ENCODE measurements around the gene SVIL. TPM values are rescaled to one million over a fixed set of nuclear protein-coding genes. Genes with fewer than 3 reads are reported as not detected.
"Not testable (repeated sequence)": the region's sequence is repeated elsewhere in the genome, so short reads cannot be mapped to it uniquely, and the experiment has no call there.

The SVIL gene
- total RNA-seq, 2 experiments from 2014 or later: 9.4 to 12.0 TPM

DNA sequence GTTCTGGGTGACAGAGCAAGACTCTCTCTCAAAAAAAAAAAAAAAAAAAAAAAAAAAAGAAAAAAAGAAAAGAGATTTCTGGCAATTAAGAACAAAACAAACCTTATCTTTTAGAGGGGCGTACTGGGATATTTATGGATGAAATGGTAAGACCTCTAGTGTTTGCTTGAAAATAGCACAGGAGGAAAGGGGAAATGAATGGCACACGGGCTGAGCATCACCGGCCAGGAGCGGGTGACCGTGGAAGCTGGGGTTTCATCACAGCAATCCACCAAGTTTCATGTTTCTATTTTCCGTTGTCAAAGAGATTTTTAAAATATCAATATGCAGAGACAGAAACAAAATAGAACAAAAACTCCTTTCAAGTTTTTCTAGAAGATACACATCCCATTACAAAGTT is 105.6 kb downstream of the SVIL start:
- intact Hi-C loops (cut with micrococcal nuclease): no loop called here
- Mint-ChIP-seq H3K27me3 (no peaks in the 10 kb centered on the region), H3K4me1 (ENCODE audit: low read depth) (no peaks in the 10 kb centered on the region), H3K9me3 (no peaks in the 10 kb centered on the region), H3K4me3 (no peak overlapping the region), H3K27ac (no peak overlapping the region), H3K36me3 (peaks cover 12% of the 10 kb centered on the region)
- POLR2A ChIA-PET: no interaction called here
- CTCF ChIA-PET: interaction anchor here (1.1 kb wide), 1 partner anchor 136 kb away, joined by 3 read pairs; no protein-coding TSS in a partner anchor
- DNase-seq: no peak

DNA sequence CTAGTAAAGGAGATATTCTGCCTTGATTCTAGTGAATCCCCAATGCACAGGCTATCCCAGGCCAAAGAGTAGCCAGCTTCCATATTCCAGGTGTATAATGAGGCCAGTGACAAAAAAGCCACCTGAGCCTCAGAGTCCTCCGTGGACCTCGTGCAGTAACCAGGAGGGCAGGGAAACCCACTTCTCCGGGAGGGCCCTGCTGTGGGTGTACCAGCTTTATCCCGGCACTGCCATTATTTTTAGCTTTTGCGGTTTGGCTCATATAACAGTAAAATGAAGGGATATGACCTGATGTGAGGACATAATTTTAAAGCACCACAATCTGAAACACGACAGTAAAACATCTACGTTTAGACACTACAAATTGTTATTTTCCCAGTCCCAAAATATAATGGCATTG is 109.0 kb downstream of the SVIL start:
- Mint-ChIP-seq H3K27me3 (no peaks in the 10 kb centered on the region), H3K27ac (no peak overlapping the region), H3K36me3 (peaks cover 20% of the 10 kb centered on the region), H3K4me3 (no peak overlapping the region), H3K9me3 (no peaks in the 10 kb centered on the region), H3K4me1 (ENCODE audit: low read depth) (no peaks in the 10 kb centered on the region)
- POLR2A ChIA-PET: no interaction called here
- intact Hi-C loops (cut with micrococcal nuclease): no loop called here
- CTCF ChIA-PET: interaction anchor here (0.6 to 2.5 kb wide), 5 partner anchors 11 to 163 kb away, joined by 3 to 14 read pairs (median 3); no protein-coding TSS in a partner anchor
- DNase-seq: no peak

DNA sequence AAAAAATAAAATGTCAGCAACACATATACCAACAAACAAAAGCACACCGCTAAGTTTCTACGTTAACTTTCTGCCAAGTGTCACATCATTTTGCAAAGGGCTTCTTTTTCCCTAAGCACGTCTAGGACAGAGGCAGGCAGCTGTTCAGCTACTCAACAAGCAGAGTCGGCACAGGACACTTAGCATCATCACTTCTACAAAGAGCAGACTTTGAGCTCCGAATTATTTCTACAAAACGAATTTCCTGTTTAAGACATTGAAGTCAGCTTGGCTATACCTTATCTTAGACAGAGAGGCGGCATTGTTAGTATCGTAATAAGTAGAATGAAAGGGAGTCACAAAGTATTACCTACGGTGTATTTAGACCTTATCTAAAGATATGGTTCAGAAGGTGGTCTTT is 110.1 kb downstream of the SVIL start:
- Mint-ChIP-seq H3K36me3 (peaks cover 22% of the 10 kb centered on the region), H3K9me3 (no peaks in the 10 kb centered on the region), H3K4me1 (ENCODE audit: low read depth) (no peaks in the 10 kb centered on the region), H3K27ac (no peak overlapping the region), H3K4me3 (no peak overlapping the region), H3K27me3 (no peaks in the 10 kb centered on the region)
- POLR2A ChIA-PET: no interaction called here
- intact Hi-C loops (cut with micrococcal nuclease): no loop called here
- CTCF ChIA-PET: interaction anchor here (0.9 to 2.5 kb wide), 3 partner anchors 10 to 12 kb away, joined by 3 to 14 read pairs (median 4); no protein-coding TSS in a partner anchor
- DNase-seq: no peak

DNA sequence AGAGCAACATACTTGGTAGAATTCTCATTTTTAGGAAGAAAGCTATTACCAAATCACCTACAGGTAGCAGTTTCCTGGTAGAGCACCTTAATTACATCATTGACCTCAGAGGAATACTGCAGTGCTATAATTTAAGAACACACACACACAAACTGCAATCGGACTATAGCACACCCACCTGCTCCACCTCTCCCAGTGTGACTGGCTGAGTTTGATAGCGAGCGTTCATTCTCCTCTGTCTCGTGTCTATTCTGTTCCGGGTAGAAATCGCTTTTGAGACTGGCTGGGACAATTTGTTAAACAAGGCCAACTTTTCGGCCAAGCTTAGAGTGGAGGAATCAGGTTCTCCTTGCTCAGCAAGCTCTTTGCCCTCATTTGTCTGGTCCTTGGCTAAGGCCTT is 110.5 kb downstream of the SVIL start:
- no peaks in the 10 kb centered on the region for H3K9me3 Mint-ChIP-seq
- peaks cover 22% of the 10 kb centered on the region for H3K36me3 Mint-ChIP-seq
- no peak overlapping the region for H3K4me3 Mint-ChIP-seq
- intact Hi-C loops (cut with micrococcal nuclease): no loop called here
- ChIA-PET CTCF (interaction anchor here (0.8 to 2.5 kb wide), 3 partner anchors 11 to 45 kb away, joined by 4 to 14 read pairs (median 4); no protein-coding TSS in a partner anchor), POLR2A (no interaction called here)
- no peak overlapping the region for H3K27ac Mint-ChIP-seq
- H3K4me1 Mint-ChIP-seq (ENCODE audit: low read depth): no peaks in the 10 kb centered on the region
- H3K27me3 Mint-ChIP-seq: no peaks in the 10 kb centered on the region
- no peak for DNase-seq

DNA sequence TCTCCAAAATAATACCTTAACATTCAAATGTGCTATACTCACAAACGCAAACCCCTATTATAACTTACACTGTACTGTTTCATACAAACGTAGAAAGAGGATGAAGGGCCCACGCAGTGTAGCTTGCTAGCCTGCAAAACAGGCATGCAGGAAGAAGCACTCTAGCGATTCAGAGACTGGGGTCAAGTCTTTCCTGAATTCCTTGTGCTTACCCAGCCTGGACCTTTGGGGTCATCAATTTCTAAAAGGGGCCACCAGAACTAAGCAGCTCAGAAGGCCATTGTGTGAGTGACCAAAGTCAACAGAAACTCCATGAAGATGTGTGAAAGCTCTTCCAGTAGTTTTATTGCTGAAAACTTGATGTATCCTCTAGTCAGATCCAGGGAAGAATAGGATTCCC is 111.9 kb downstream of the SVIL start:
- H3K27me3 Mint-ChIP-seq: no peaks in the 10 kb centered on the region

DNA sequence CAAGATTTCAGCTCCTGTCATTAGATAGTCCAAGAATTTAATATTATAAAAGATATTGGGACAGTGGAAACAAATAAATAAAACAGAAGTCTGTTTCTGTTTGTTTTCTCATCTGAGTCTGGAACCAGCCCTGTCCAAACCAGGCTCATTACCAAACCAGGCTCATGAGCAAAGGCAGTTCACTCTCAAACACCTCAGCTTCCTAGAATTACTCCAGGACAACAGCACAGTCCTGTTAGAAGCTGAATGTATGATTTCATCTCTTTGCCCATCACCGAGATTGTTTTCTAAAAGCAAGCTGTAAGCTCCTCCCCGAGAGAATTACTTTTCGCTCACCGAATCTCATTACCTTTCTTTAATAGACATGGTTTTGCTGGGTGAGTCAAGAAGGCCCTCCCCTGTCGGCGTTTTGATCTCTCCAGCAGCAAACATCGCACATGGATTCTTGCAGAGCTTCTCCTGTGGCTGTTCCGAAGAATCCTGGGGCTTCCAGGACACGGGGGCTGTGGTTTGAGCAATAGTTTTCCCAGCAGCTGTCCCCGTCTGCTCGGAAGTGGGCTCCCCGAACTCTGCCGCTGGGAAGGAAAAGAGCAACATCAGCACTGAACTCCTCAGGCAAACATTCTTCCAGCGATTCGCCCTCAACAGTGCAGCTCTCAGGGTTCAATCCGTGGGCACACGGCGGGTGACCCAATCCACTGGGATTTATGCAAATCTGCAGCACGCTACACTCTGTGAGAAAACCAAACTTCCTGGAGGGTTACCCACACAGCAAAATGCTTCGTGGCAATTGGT is 112.5 kb downstream of the SVIL start:
- Mint-ChIP-seq H3K4me3 (no peak overlapping the region), H3K4me1 (ENCODE audit: low read depth) (no peaks in the 10 kb centered on the region), H3K27ac (no peak overlapping the region), H3K9me3 (no peaks in the 10 kb centered on the region), H3K36me3 (peaks cover 26% of the 10 kb centered on the region), H3K27me3 (no peaks in the 10 kb centered on the region)
- POLR2A ChIA-PET: no interaction called here
- CTCF ChIA-PET: interaction anchor here (0.6 to 2.0 kb wide), 3 partner anchors 10 to 130 kb away, joined by 3 to 12 read pairs (median 3); no protein-coding TSS in a partner anchor
- DNase-seq: no peak
- intact Hi-C loops (cut with micrococcal nuclease): no loop called here

More for the DNA sequence above, 111.9 kb downstream of the SVIL start:
- Mint-ChIP-seq H3K4me3 (no peak overlapping the region), H3K27ac (no peak overlapping the region), H3K36me3 (peaks cover 26% of the 10 kb centered on the region), H3K4me1 (ENCODE audit: low read depth) (no peaks in the 10 kb centered on the region), H3K9me3 (no peaks in the 10 kb centered on the region)
- ChIA-PET POLR2A (no interaction called here), CTCF (interaction anchor here (1.7 to 2.0 kb wide), 2 partner anchors 10 to 12 kb away, joined by 4 to 12 read pairs; no protein-coding TSS in a partner anchor)
- intact Hi-C loops (cut with micrococcal nuclease): no loop called here
- DNase-seq: no peak

DNA sequence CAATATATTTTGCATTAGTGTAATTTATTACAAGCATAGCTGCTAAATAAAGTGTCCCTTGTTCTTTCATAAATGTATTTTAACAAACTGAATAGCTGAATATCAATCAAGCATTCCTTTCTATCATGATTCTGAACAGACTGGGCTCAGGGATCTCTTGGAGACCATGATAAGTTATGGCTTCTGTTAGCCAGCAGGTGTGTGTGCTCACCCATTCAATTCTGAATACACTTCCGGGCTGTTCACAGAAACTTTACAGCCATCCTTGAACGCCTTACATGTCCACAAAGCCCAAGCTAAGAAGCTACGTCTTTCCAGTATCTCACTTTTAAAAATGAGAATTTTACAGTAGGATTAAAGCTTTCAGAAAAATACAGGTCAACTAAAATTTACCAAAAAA is 115.1 kb downstream of the SVIL start:
- CTCF ChIA-PET: interaction anchor here (1.2 to 1.3 kb wide), 2 partner anchors 22 to 214 kb away, joined by 3 to 7 read pairs; no protein-coding TSS in a partner anchor
- Mint-ChIP-seq H3K27ac (no peak overlapping the region), H3K9me3 (no peaks in the 10 kb centered on the region), H3K27me3 (no peaks in the 10 kb centered on the region), H3K4me3 (no peak overlapping the region), H3K4me1 (ENCODE audit: low read depth) (no peaks in the 10 kb centered on the region), H3K36me3 (peaks cover 22% of the 10 kb centered on the region)
- intact Hi-C loops (cut with micrococcal nuclease): loop anchor here (10.0 kb wide), 1 partner anchor 215 kb away; no protein-coding TSS in a partner anchor
- POLR2A ChIA-PET: no interaction called here
- no peak for DNase-seq

DNA sequence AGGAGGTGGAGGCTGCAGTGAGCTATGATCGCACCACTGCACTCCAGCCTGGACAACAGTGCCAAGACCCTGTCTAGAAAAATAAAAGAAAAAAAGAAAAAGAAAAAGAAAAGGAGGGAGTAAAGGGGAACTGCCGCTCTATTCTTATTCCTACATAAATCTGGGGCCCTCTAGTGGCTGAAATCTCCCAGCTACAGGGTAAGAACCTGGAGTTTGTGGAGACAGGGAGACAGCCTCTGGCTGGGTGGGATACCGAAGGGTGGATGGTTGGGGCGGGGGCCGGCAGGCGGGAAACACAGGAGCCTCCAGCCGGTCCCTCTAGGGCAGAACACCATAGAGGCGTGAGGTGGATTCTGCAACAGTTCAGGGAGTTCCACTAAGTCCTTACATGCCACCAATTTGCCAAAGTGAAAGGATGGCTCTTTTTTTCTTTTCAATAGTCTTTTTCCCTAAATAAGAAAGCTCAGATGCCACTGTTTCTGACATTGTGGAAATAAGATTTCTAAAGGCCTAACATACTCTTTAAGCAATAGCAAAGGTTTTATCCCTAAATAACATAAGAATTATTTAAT is 117.3 kb downstream of the SVIL start:
- Mint-ChIP-seq H3K27me3 (no peaks in the 10 kb centered on the region), H3K9me3 (no peaks in the 10 kb centered on the region), H3K4me1 (ENCODE audit: low read depth) (no peaks in the 10 kb centered on the region), H3K36me3 (peaks cover 17% of the 10 kb centered on the region), H3K27ac (no peak overlapping the region), H3K4me3 (no peak overlapping the region)
- intact Hi-C loops (cut with micrococcal nuclease): loop anchor here (10.0 kb wide), 1 partner anchor 217 kb away; no protein-coding TSS in a partner anchor
- POLR2A ChIA-PET: interaction anchor here (0.6 kb wide), 1 partner anchor 111 kb away, joined by 3 read pairs; no protein-coding TSS in a partner anchor
- DNase-seq: no peak
- CTCF ChIA-PET: interaction anchor here (0.6 to 1.3 kb wide), 8 partner anchors 27 to 158 kb away, joined by 3 to 4 read pairs (median 3); no protein-coding TSS in a partner anchor

DNA sequence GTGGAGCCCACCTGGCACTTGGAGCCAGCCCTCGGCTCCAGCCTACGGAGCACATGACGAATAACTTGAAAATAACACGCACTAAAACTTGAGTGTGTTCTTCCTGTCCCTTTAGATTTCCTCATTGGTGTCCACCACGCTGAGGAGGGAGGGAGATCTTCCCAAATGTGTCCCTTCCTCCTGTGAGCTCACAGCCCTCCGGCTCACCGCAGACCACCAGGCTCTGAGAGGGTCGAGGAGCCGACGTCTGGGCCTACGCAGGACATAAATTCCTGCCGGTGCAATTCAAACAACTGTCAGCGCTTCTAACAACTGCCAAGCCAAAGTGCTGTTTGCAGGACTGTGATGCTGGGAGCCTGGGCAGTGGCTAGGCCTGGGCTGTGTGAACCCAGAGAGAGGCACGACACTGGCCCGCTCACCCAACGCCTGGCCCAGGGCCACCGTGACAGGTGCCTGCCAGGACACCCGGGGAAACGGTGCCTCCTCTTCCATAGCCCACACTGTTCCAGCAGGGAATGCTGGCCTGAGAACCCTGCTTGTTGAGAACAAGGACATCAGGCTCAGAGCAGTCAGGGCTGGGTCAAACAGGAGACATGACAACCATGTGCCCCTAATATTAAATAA is 118.3 kb downstream of the SVIL start:
- H3K9me3 Mint-ChIP-seq; H3K27ac Mint-ChIP-seq; POLR2A ChIA-PET; DNase-seq; H3K4me1 Mint-ChIP-seq (ENCODE audit: low read depth); H3K4me3 Mint-ChIP-seq; H3K27me3 Mint-ChIP-seq: not testable (repeated sequence)
- intact Hi-C loops (cut with micrococcal nuclease): loop anchor here (10.0 kb wide), 1 partner anchor 218 kb away; no protein-coding TSS in a partner anchor
- peaks cover 13% of the 10 kb centered on the region for H3K36me3 Mint-ChIP-seq
- CTCF ChIA-PET: interaction anchor here (0.6 kb wide), 1 partner anchor 157 kb away, joined by 3 read pairs; no protein-coding TSS in a partner anchor

DNA sequence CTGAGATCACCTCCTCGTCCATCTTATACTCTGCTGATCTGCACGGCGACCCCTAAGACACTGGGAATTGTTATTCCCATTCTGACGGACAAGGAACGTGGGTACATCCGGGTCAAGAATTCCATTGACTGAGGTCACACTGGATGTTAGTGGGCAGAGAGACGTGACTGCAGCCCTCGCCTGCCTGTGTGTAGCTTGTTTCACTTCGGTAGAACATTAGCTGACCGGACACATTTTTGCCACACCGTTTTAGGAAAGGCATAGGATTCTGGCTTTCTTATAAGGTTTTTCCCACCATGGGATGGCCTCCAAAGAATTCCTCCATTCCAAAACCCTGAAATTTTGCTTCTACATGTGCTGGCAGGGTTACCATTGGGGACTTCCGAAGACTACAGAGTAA is 118.9 kb downstream of the SVIL start:
- H3K27me3 Mint-ChIP-seq; H3K4me1 Mint-ChIP-seq (ENCODE audit: low read depth); H3K4me3 Mint-ChIP-seq; H3K27ac Mint-ChIP-seq; DNase-seq; H3K9me3 Mint-ChIP-seq; POLR2A ChIA-PET: not testable (repeated sequence)
- intact Hi-C loops (cut with micrococcal nuclease): loop anchor here (10.0 kb wide), 1 partner anchor 219 kb away; no protein-coding TSS in a partner anchor
- CTCF ChIA-PET: interaction anchor here (0.7 to 1.6 kb wide), 2 partner anchors 19 to 1521 kb away, joined by 3 to 7 read pairs; no protein-coding TSS in a partner anchor
- peaks cover 13% of the 10 kb centered on the region for H3K36me3 Mint-ChIP-seq

DNA sequence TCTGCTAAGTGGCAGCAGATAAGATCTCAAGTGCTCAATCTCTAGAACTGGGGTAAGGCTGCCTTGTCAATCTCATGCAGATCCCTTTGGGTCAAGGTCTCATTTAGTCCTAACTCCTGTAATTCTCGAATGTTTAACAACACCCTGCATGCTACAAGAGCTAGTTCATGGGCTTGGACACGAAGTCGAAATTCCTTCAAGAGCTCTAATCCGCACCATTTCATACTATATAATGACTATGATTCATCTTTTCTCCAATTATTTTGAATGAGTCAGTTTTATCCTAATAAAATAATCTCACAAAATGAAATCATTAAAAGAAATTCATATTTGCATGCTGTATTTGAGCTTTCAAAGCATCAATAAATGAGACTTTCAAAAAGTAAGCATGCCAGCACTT is 119.7 kb downstream of the SVIL start:
- H3K36me3 Mint-ChIP-seq; H3K4me1 Mint-ChIP-seq (ENCODE audit: low read depth); H3K27me3 Mint-ChIP-seq; H3K9me3 Mint-ChIP-seq; DNase-seq; H3K4me3 Mint-ChIP-seq; H3K27ac Mint-ChIP-seq; POLR2A ChIA-PET: not testable (repeated sequence)
- intact Hi-C loops (cut with micrococcal nuclease): loop anchor here (10.0 kb wide), 1 partner anchor 220 kb away; no protein-coding TSS in a partner anchor
- CTCF ChIA-PET: interaction anchor here (0.6 to 1.6 kb wide), 5 partner anchors 10 to 889 kb away, joined by 3 to 7 read pairs (median 3); no protein-coding TSS in a partner anchor
